ENCODE results near the gene TGM2. TPM values are rescaled to one million over a fixed set of nuclear protein-coding genes. Genes with fewer than 3 reads are reported as not detected.

TGM2 gene
- total RNA-seq, 4 donors from 2014 or later, result 2.8 to 33.2 (median 11.5) TPM

DNA sequence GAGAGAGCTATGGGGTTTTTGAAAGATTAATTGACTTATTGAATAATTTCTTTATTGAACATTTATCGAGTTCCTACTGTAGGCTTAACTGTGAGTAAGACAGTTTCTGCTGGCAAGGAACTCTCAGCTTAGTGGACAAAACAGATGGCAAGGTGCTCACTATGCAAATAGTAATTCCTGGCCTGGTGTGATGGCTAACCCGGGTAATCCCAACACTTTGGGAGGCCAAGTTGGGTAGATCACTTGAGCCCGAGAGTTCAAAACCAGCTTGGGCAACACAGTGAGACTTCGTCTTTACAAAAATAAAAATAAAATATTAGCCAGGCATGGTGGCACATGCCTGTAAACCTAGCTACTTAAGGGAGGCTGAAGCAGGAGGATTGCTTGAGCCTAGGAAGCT lies 13.5 kb upstream of the TGM2 start:
- no peaks in the 10 kb centered on the region for H3K27me3 ChIP-seq
- TF ChIP-seq, protein P1, sequence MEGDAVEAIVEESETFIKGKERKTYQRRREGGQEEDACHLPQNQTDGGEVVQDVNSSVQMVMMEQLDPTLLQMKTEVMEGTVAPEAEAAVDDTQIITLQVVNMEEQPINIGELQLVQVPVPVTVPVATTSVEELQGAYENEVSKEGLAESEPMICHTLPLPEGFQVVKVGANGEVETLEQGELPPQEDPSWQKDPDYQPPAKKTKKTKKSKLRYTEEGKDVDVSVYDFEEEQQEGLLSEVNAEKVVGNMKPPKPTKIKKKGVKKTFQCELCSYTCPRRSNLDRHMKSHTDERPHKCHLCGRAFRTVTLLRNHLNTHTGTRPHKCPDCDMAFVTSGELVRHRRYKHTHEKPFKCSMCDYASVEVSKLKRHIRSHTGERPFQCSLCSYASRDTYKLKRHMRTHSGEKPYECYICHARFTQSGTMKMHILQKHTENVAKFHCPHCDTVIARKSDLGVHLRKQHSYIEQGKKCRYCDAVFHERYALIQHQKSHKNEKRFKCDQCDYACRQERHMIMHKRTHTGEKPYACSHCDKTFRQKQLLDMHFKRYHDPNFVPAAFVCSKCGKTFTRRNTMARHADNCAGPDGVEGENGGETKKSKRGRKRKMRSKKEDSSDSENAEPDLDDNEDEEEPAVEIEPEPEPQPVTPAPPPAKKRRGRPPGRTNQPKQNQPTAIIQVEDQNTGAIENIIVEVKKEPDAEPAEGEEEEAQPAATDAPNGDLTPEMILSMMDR (IDR thresholded peaks at IDR 0.05), result no peak
- no peak for TF ChIP-seq POLR2A (IDR thresholded peaks at IDR 0.05)
- WGBS, 2 donors, result 86% methylated on average over 4 of the region's 4 CpGs

GRCh38 chr20:38178065-38178491 lies 13.0 kb upstream of the TGM2 start:
- no peak overlapping the region for H3K4me3 ChIP-seq
- no peak for DNase-seq
- no peaks in the 10 kb centered on the region for H3K27me3 ChIP-seq
- H3K9me3 ChIP-seq, result no peaks in the 10 kb centered on the region
- H3K36me3 ChIP-seq, result no peaks in the 10 kb centered on the region
- WGBS, 2 donors, result 77 to 89% methylated on average over 7 to 8 of the region's 8 CpGs
- intact Hi-C loops (cut with DNase I), result no loop called here
- H3K27ac ChIP-seq, result no peak overlapping the region
- no peak for TF ChIP-seq POLR2A (IDR thresholded peaks at IDR 0.05)
- TF ChIP-seq, protein P1 (IDR thresholded peaks at IDR 0.05), result no peak
- H3K4me1 ChIP-seq, result peaks cover 0 to 19% (median 8%) of the 10 kb centered on the region in 3 donors

More for the DNA sequence above, 13.5 kb upstream of the TGM2 start:
- Histone ChIP-seq H3K4me3 (no peak overlapping the region), H3K36me3 (no peaks in the 10 kb centered on the region), H3K9me3 (no peaks in the 10 kb centered on the region), H3K27ac (no peak overlapping the region), H3K4me1 (peaks cover 0 to 16% (median 3%) of the 10 kb centered on the region in 3 donors)
- intact Hi-C loops (cut with DNase I), result no loop called here
- no peak for DNase-seq

- intact Hi-C loops (cut with DNase I), result no loop called here
- TF ChIP-seq POLR2A (IDR thresholded peaks at IDR 0.05), result no peak
- TF ChIP-seq, protein P1 (IDR thresholded peaks at IDR 0.05), result no peak
- WGBS, 2 donors, result 83 to 90% methylated on average over 9 of the region's 9 CpGs
- no peaks in the 10 kb centered on the region for H3K36me3 ChIP-seq
- H3K4me3 ChIP-seq, result no peak overlapping the region
- H3K4me1 ChIP-seq, result peaks cover 0 to 26% (median 8%) of the 10 kb centered on the region in 3 donors
- no peak overlapping the region for H3K27ac ChIP-seq
- no peaks in the 10 kb centered on the region for H3K27me3 ChIP-seq
- no peaks in the 10 kb centered on the region for H3K9me3 ChIP-seq
- DNase-seq, result no peak
Measured at GRCh38 chr20:38177201-38177600, 12.1 kb upstream of the TGM2 start.

- H3K36me3 ChIP-seq, result no peaks in the 10 kb centered on the region
- H3K27me3 ChIP-seq, result no peaks in the 10 kb centered on the region
- WGBS, 2 donors, result 63 to 80% methylated on average over 15 to 16 of the region's 16 CpGs
- TF ChIP-seq POLR2A (IDR thresholded peaks at IDR 0.05), result no peak
- TF ChIP-seq, protein P1 (IDR thresholded peaks at IDR 0.05), result no peak
- H3K9me3 ChIP-seq, result no peaks in the 10 kb centered on the region
- DNase-seq, result no peak
- no peak overlapping the region for H3K27ac ChIP-seq
- intact Hi-C loops (cut with DNase I), result no loop called here
- no peak overlapping the region for H3K4me3 ChIP-seq
- peaks cover 0 to 25% (median 8%) of the 10 kb centered on the region in 3 donors for H3K4me1 ChIP-seq
Measured at GRCh38 chr20:38175304-38176180, 10.5 kb upstream of the TGM2 start.

Measured in esophagus squamous epithelium (tissue), 5 donors.